WTC11 (cell line): ENCODE results near the gene VWA8.

Experiments
- AFF4 ChIP-seq: sonication (generic); formaldehyde crosslinking; IDR thresholded peaks from 2 replicates; pipeline ENCODE4 v1.8.1; 2023; ENCODE audit warnings: mild to moderate bottlenecking, missing genetic modification reagents, borderline replicate concordance
- CTCF ChIP-seq: fragments of 200-600 bp; IDR thresholded peaks from 2 replicates; pipeline ENCODE4 v1.8.0; 2022; ENCODE audit warnings: antibody characterized with exemption
- SMAD4 ChIP-seq: sonication (generic); formaldehyde crosslinking; IDR thresholded peaks from 2 replicates; pipeline ENCODE4 v1.8.0; 2022; ENCODE audit warnings: mild to moderate bottlenecking, missing genetic modification reagents
- ZNF281 ChIP-seq: sonication (generic); formaldehyde crosslinking; IDR thresholded peaks from 2 replicates; pipeline ENCODE4 v1.8.0; 2023; ENCODE audit warnings: mild to moderate bottlenecking, missing genetic modification reagents

- TF ChIP-seq CTCF = no peak
- no peak for TF ChIP-seq SMAD4 (CRISPR knock-in tag)
- TF ChIP-seq AFF4 (CRISPR knock-in tag) = no peak
- no peak for TF ChIP-seq ZNF281
Measured at GRCh38 chr13:41952749-41953148, 8.2 kb downstream of the VWA8 start.
